ENCODE data around the gene SPATA31C1.

Gene SPATA31C1

DNA sequence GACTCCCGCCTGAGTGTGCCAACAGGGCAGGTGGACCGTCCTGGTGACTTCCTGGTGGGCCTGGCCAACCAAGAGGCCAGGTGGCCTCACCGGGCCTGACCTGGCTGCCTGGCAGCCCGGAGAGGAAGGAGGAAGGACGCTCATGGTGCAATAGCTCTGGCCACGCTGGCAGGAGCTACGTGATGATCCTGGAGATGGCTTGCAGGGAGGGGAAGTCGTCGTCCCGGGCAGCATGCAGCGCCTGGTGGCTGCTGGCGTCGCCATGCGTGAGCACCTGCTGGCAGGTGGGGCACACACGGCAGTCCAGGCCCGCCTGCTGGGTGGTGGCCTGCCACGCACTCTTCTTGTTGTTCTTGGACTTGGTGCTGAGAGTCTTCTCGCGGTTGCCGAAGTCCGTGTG, 26.3 kb downstream of the SPATA31C1 start:
- Histone ChIP-seq H3K4me3 (ENCODE audit: low read depth, low read length) (no peak overlapping the region), H3K27ac (ENCODE audit: low read depth, low read length) (no peak overlapping the region), H3K4me1 (ENCODE audit: control insufficient read depth, insufficient read depth, low read length) (no peaks in the 10 kb centered on the region)

DNA sequence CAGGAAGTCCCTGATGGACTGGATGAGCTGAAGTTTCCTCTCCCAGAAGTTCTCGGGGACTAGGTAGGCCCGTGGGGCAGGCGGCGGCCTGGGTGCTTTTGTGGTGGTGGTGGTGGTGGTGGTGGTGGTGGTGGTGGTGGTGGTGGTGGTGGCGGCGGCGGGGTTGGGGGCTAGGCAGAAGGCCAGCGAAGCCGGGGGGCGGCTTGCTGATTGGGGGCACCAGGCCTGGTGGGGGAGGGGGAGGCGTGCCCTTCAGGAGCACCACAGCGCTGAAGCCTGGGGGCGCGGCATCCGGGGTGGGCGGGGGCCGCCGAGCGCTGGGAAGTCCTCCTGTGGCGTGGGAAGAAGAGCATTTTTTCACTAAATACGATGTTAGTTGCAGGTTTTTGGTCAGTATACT, 26.9 kb downstream of the SPATA31C1 start:
- Histone ChIP-seq H3K9me3 (ENCODE audit: control insufficient read depth, insufficient read depth, low read depth, low read length) (peaks cover under 1% of the 10 kb centered on the region; the same call in 1 of the 2 replicates), H3K9ac (ENCODE audit: low read length) (no peak overlapping the region), H3K27me3 (ENCODE audit: control insufficient read depth, insufficient read depth, low read length) (no peaks in the 10 kb centered on the region; the same call in 1 of the 2 replicates), H3K36me3 (ENCODE audit: control insufficient read depth, insufficient read depth, low read length) (no peaks in the 10 kb centered on the region), H3K27ac (ENCODE audit: low read depth, low read length) (no peak overlapping the region), H3K4me1 (ENCODE audit: control insufficient read depth, insufficient read depth, low read length) (no peaks in the 10 kb centered on the region), H3K4me3 (ENCODE audit: low read depth, low read length) (no peak overlapping the region)

More for the DNA sequence above, 26.3 kb downstream of the SPATA31C1 start:
- no peaks in the 10 kb centered on the region for H3K36me3 ChIP-seq (ENCODE audit: control insufficient read depth, insufficient read depth, low read length)
- H3K27me3 ChIP-seq (ENCODE audit: control insufficient read depth, insufficient read depth, low read length): no peaks in the 10 kb centered on the region; the same call in 1 of the 2 replicates
- H3K9me3 ChIP-seq (ENCODE audit: control insufficient read depth, insufficient read depth, low read depth, low read length): no peaks in the 10 kb centered on the region
- H3K9ac ChIP-seq (ENCODE audit: low read length): no peak overlapping the region

DNA sequence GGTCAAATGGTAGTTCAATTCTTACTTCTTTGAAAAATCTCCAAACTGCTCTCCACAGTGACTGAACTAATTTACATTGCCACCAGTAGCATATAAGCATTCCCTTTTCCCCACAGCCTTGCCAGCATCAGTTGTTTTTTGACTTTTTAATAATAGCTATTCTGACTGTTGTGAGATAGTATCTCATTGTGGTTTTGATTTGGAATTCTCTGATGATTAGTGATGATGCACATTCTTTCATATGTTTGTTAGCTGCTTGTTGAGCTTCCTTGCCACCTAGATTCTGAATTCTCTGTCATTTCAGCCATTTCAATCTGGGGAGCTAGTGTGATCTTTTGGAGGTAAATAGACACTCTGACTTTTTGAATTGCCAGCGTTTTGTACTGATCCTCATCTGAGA, 32.5 kb downstream of the SPATA31C1 start:
- H3K27me3 ChIP-seq (ENCODE audit: control insufficient read depth, insufficient read depth, low read length): no peaks in the 10 kb centered on the region; the same call in 1 of the 2 replicates
- H3K9ac ChIP-seq (ENCODE audit: low read length): no peak overlapping the region
- H3K36me3 ChIP-seq (ENCODE audit: control insufficient read depth, insufficient read depth, low read length): no peaks in the 10 kb centered on the region
- no peak overlapping the region for H3K27ac ChIP-seq (ENCODE audit: low read depth, low read length)
- H3K4me1 ChIP-seq (ENCODE audit: control insufficient read depth, insufficient read depth, low read length): no peaks in the 10 kb centered on the region
- peaks cover 7% of the 10 kb centered on the region for H3K9me3 ChIP-seq (ENCODE audit: control insufficient read depth, insufficient read depth, low read depth, low read length)
- no peak overlapping the region for H3K4me3 ChIP-seq (ENCODE audit: low read depth, low read length)

DNA sequence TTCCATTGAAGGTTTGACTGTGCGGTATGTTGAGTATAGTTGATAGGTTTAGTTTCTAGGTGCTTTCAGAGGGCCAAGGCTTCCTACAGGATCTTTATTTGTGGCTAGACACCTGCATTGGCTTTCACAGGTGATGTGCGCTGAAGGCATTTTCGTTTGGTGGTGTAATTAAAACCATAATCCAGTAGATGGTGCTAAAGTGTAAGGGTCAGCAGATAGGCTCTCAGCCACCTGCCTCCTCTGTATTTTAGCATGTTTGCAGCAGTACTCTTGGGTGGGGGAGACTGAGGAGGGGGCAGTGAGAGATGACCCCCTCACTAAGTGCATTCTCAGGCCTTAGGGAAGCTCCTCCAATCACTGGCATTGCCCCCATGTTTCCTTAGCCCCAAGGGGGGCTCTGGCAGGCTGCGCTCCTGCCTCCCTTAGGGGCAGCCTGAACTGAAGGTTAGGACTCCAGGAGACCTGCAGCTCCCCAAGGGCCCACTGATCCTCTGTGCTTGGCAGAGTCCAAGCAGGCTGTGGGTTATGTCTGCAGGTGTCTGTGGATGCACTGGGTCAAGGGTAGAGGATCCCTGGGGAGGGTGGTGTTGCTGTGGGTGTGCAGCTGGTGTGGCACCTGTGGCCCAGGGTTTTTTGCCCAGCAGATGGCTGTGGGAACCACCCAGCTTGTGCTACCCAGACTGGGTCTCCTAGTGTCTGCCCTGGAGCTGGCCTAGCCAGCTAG, 33.2 kb downstream of the SPATA31C1 start:
- H3K36me3 ChIP-seq (ENCODE audit: control insufficient read depth, insufficient read depth, low read length): no peaks in the 10 kb centered on the region
- no peak overlapping the region for H3K4me3 ChIP-seq (ENCODE audit: low read depth, low read length)
- H3K9me3 ChIP-seq (ENCODE audit: control insufficient read depth, insufficient read depth, low read depth, low read length): peaks cover 7% of the 10 kb centered on the region
- no peak overlapping the region for H3K9ac ChIP-seq (ENCODE audit: low read length)
- no peaks in the 10 kb centered on the region for H3K27me3 ChIP-seq (ENCODE audit: control insufficient read depth, insufficient read depth, low read length)
- no peak overlapping the region for H3K27ac ChIP-seq (ENCODE audit: low read depth, low read length)
- no peaks in the 10 kb centered on the region for H3K4me1 ChIP-seq (ENCODE audit: control insufficient read depth, insufficient read depth, low read length)

DNA sequence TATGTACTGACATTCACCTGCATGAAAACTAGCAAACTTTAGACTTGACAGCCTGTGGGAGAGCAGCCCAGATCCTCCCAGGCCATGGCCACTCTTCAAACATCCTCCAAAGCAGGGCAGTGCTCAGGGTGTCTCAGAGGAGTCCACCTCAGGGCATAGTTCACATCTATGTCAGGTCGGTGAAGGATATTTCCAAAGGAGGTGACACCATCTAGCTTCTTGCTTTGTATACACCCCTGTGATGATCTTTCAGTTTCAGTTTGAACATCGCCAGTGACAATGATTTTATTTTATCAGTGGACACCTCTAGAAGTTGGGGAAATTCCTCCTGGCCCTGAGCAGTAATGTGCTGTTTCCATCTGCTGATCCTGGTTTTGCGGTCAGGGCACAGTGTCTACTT, 36.5 kb downstream of the SPATA31C1 start:
- no peaks in the 10 kb centered on the region for H3K27me3 ChIP-seq (ENCODE audit: control insufficient read depth, insufficient read depth, low read length)
- no peaks in the 10 kb centered on the region for H3K36me3 ChIP-seq (ENCODE audit: control insufficient read depth, insufficient read depth, low read length)
- no peaks in the 10 kb centered on the region for H3K4me1 ChIP-seq (ENCODE audit: control insufficient read depth, insufficient read depth, low read length)
- no peak overlapping the region for H3K9ac ChIP-seq (ENCODE audit: low read length)
- no peak overlapping the region for H3K4me3 ChIP-seq (ENCODE audit: low read depth, low read length)
- H3K27ac ChIP-seq (ENCODE audit: low read depth, low read length): no peak overlapping the region
- H3K9me3 ChIP-seq (ENCODE audit: control insufficient read depth, insufficient read depth, low read depth, low read length): peaks cover 13% of the 10 kb centered on the region

DNA sequence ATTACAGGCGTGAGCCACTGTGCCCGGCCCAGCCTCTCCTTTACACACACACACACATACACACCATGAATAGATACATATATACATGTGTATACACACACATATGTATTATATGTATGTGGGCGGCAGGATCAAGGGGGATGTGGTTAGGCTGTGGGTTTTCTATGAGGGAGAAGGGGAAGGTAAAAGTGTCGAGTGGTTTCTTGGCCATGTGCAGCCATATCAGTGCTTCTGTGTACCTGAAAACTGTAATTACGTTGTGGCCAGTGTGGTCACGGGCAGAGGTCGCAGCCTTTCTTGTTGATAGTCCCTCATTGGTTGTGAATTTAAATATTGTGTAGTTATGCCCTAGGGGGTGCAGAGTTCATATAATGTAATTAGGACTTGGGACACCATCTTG, 40.1 kb downstream of the SPATA31C1 start:
- H3K36me3 ChIP-seq (ENCODE audit: control insufficient read depth, insufficient read depth, low read length): no peaks in the 10 kb centered on the region
- peaks cover 14% of the 10 kb centered on the region for H3K9me3 ChIP-seq (ENCODE audit: control insufficient read depth, insufficient read depth, low read depth, low read length)
- no peak overlapping the region for H3K27ac ChIP-seq (ENCODE audit: low read depth, low read length)
- no peaks in the 10 kb centered on the region for H3K4me1 ChIP-seq (ENCODE audit: control insufficient read depth, insufficient read depth, low read length)
- H3K9ac ChIP-seq (ENCODE audit: low read length): no peak overlapping the region
- no peak overlapping the region for H3K4me3 ChIP-seq (ENCODE audit: low read depth, low read length)
- H3K27me3 ChIP-seq (ENCODE audit: control insufficient read depth, insufficient read depth, low read length): no peaks in the 10 kb centered on the region

DNA sequence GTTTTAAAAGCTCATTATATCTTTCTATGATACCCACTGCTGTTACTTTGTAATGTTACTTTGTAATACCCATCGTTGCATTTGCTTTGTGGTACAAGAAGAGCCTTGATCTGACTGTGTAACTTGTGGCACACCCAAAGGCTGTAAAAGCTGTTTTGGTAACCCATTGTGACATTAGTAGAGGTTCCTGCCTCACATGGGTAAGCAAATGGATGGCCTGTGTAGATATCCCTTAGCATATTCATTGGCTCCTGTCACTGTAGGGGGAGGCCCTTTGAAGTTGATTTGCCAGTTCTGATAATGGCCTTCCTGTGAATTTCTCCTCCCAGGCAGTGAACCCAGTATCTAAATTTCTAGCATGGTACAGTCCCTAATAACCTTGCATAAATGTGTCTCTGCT, 40.8 kb downstream of the SPATA31C1 start:
- no peak overlapping the region for H3K4me3 ChIP-seq (ENCODE audit: low read depth, low read length)
- H3K27me3 ChIP-seq (ENCODE audit: control insufficient read depth, insufficient read depth, low read length): no peaks in the 10 kb centered on the region
- no peak overlapping the region for H3K27ac ChIP-seq (ENCODE audit: low read depth, low read length)
- H3K9me3 ChIP-seq (ENCODE audit: control insufficient read depth, insufficient read depth, low read depth, low read length): peaks cover 14% of the 10 kb centered on the region
- no peaks in the 10 kb centered on the region for H3K4me1 ChIP-seq (ENCODE audit: control insufficient read depth, insufficient read depth, low read length)
- no peaks in the 10 kb centered on the region for H3K36me3 ChIP-seq (ENCODE audit: control insufficient read depth, insufficient read depth, low read length)
- no peak overlapping the region for H3K9ac ChIP-seq (ENCODE audit: low read length)

DNA sequence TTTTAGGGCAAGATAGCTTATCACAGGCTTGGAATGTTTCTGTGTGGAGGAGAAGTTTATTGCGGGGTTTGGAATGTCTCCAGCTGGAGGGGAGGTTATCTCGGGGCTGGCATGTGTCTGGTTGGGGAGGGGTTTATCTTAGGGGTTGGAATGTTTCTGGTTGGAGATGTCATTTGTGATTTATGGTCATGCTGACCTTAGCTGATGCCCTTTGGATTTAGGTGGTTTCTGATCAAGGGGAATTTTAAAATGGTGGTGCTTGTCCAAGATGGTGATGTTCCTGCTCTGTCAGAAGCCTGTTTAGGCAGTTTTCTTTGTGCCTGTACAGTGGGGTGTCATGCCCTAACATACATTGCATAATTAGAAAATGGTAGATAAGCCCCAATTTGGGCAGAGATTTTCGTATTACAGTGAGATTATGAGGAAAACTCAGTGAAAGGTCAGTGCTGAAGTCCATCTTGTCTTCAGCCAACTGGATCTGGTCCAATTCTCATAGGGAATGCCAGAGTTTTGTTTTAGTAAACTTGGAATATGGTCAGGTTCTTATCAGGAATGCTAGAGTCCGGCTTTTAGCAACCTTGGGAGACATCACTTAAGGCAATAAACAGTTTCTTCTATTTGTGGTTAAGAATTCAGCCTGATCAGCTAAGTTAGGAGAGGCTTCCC, 42.3 kb downstream of the SPATA31C1 start:
- H3K9me3 ChIP-seq (ENCODE audit: control insufficient read depth, insufficient read depth, low read depth, low read length): peaks cover 14% of the 10 kb centered on the region
- H3K4me3 ChIP-seq (ENCODE audit: low read depth, low read length): no peak overlapping the region
- H3K9ac ChIP-seq (ENCODE audit: low read length): no peak overlapping the region
- H3K27me3 ChIP-seq (ENCODE audit: control insufficient read depth, insufficient read depth, low read length): no peaks in the 10 kb centered on the region
- H3K36me3 ChIP-seq (ENCODE audit: control insufficient read depth, insufficient read depth, low read length): no peaks in the 10 kb centered on the region
- H3K27ac ChIP-seq (ENCODE audit: low read depth, low read length): no peak overlapping the region
- no peaks in the 10 kb centered on the region for H3K4me1 ChIP-seq (ENCODE audit: control insufficient read depth, insufficient read depth, low read length)

DNA sequence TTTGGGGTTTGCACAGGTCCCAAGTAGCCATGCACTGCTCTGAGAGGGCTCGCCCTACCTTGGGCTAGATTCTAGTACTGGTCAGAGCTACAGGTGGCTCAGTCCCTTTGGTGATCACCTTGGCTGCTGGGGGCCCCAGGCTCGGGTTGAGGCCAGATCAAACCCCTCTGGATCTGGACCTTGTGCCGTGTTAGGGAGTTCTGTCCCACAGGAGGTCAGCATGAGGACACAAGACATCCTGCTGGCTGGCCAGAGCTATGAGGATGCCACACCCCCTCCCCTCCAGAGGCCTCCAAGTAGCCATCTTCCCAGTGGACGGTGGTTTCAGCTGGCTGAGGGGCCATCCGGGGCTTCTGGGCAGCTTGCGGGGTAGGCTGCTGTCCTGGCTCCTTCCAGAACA, 46.0 kb downstream of the SPATA31C1 start:
- Histone ChIP-seq H3K27me3 (ENCODE audit: control insufficient read depth, insufficient read depth, low read length) (no peaks in the 10 kb centered on the region), H3K9ac (ENCODE audit: low read length) (no peak overlapping the region), H3K9me3 (ENCODE audit: control insufficient read depth, insufficient read depth, low read depth, low read length) (peaks cover 9% of the 10 kb centered on the region), H3K27ac (ENCODE audit: low read depth, low read length) (no peak overlapping the region), H3K36me3 (ENCODE audit: control insufficient read depth, insufficient read depth, low read length) (peaks cover 8% of the 10 kb centered on the region), H3K4me3 (ENCODE audit: low read depth, low read length) (no peak overlapping the region), H3K4me1 (ENCODE audit: control insufficient read depth, insufficient read depth, low read length) (no peaks in the 10 kb centered on the region)

DNA sequence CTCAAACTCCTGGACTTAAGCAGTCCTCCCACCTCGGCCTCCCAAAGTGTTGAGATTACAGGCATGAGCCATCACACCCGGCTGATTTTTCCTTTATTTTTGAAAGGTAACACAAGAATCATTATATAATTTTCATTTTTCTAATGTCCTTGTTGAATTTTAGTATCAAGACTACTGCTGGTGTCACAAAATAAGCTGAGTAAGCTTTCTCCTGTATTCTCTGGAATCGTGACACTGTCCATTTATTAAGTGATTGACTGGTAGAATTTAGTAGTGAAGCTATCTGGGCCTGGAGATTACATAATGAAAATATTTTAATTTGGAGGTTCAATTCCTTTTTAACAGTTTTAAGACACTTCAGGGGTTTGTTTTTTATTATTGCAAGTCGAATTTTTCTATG, 47.1 kb downstream of the SPATA31C1 start:
- Histone ChIP-seq H3K4me1 (ENCODE audit: control insufficient read depth, insufficient read depth, low read length) (no peaks in the 10 kb centered on the region), H3K36me3 (ENCODE audit: control insufficient read depth, insufficient read depth, low read length) (peaks cover 10% of the 10 kb centered on the region), H3K27ac (ENCODE audit: low read depth, low read length) (no peak overlapping the region)

DNA sequence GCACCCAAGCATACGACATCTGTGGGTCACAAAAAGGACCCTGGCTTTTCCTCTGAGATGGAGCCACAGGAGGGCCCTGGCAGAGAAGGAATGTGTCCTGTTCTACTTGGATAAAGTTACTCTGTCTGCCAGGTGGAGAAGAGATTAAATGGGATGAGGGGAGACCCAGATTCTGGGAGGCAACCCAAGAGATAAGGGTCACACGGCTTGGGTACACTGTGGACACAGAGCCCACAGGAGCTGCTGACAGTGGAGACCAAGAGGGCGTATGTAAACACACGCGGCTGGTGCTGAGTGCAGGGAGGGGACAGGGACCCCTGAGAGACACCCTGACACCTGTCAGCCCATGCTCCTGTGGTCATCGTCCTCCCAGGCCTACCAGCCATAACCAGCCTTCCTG, 50.4 kb downstream of the SPATA31C1 start:
- H3K4me3 ChIP-seq (ENCODE audit: low read depth, low read length): no peak overlapping the region
- no peaks in the 10 kb centered on the region for H3K4me1 ChIP-seq (ENCODE audit: control insufficient read depth, insufficient read depth, low read length)
- H3K36me3 ChIP-seq (ENCODE audit: control insufficient read depth, insufficient read depth, low read length): peaks cover 10% of the 10 kb centered on the region
- no peak overlapping the region for H3K9ac ChIP-seq (ENCODE audit: low read length)
- peaks cover 8% of the 10 kb centered on the region for H3K27me3 ChIP-seq (ENCODE audit: control insufficient read depth, insufficient read depth, low read length)
- H3K27ac ChIP-seq (ENCODE audit: low read depth, low read length): no peak overlapping the region
- H3K9me3 ChIP-seq (ENCODE audit: control insufficient read depth, insufficient read depth, low read depth, low read length): no peaks in the 10 kb centered on the region

More for the DNA sequence above, 47.1 kb downstream of the SPATA31C1 start:
- Histone ChIP-seq H3K4me3 (ENCODE audit: low read depth, low read length) (no peak overlapping the region), H3K9me3 (ENCODE audit: control insufficient read depth, insufficient read depth, low read depth, low read length) (peaks cover 3% of the 10 kb centered on the region; the same call in 1 of the 2 replicates), H3K9ac (ENCODE audit: low read length) (no peak overlapping the region), H3K27me3 (ENCODE audit: control insufficient read depth, insufficient read depth, low read length) (no peaks in the 10 kb centered on the region)
